GM20431 (cell line): Measurements from ENCODE around the gene NAV2.

Experiments
- in situ Hi-C: fragments of 300-500 bp; cut with MseI, MboI; formaldehyde crosslinking; loops from one replicate; pipeline ENCODE4 v1.15.0; 2020; ENCODE audit warnings: low sequenced_read_pairs; ENCODE audit not compliant: unreplicated experiment

Gene NAV2

DNA sequence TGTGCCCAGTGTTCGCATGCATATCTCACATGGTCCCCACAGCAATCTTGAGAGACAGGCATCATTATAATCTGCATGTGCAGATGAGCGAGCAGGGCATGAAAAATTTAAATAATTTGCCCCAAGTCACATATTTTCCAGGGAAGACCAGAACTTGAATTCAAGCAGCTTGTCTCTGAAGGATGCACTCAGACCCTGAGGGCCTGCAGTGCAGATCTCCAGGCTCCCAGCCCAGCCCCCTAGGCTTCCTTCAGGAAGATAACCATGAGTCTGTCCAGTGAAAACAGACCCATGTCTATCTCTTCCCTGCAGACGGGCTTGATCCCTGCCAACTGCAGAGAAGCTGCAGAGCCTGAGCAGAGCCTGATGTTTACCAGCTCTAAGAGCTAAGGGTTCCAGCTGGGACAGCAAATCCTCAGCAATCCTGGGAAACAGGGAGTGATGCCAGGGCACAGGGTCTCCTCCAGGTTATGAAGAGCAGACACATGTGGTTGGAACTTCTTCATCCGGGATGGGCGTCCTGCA, 55.1 kb downstream of the NAV2 start:
- in situ Hi-C loops = no loop called here

DNA sequence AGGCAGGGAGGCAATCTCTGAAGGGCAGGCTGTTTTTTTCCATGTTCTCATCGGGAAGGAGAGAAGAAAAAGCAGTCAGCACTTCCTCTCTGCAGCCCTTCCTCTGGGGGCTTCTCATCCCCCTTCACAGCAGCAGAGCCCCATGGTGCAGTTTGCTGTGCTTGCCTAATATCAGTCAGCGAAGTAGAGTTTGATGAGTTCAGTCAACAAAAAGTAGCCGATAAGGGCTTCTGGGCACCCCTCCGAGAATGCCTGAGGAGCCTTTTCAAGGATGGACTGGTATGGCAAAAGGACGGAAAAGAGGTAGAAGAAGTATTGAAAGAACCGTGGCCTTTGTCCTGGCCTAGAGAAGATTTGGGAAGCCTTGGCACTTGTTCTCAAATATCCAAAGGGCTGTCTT, 55.6 kb downstream of the NAV2 start:
- in situ Hi-C loops = no loop called here

DNA sequence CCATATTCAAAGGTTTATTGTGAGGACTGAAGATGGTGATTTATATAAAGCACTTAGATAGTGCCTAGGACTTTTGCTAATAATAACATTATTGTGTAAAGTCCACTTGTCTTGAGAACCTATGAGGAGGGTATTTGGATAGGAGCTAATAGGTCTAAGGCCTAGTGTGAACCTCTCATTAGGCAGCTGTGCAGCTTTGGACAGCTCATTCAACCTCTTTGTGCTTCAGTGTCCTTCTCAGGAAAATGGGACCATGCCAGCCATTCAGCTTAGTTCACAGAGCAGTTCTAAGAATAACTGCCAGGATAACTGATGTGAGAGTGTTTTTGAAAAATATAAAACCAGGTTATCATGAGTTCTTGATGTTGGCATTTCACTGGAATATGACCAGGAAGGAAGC, 56.2 kb downstream of the NAV2 start:
- in situ Hi-C loops = no loop called here

DNA sequence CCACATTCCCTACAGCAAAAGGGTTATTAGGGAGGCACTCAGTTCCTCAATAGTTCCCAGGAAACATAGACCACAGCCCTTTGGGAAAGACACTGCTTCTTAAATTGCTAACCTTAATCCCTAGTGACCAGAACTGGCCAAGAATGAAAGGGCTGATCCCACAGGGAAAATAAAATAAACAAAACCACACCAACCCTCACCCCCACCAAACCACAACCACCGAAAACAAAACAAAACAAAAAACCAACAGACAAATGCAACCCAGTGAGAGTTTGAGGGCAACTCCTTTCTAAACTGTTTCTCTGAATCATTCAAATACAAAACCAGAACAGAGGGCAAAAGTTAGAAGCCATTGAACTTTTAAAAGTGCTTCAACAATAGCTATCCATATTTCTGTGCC, 57.2 kb downstream of the NAV2 start:
- in situ Hi-C loops = no loop called here

DNA sequence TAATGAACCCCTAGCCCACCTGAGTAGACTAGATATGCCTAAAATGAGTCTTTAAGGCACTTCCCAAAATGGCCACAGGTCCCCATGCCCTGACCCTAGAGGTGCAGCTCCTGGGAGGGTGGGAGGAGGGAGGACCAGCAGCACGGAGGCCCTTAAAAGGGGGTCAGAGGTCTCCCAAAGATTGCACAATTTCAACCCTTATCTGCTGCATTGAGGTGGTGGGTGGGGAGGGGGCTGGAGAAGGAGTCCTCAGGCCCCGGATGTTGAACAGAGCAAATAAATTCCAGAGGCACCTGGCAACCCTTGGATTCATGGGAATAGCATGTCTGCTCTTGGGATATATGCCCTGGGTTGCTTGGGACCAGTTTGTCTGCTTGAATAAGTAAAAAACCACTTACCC, 57.6 kb downstream of the NAV2 start:
- in situ Hi-C loops = no loop called here

DNA sequence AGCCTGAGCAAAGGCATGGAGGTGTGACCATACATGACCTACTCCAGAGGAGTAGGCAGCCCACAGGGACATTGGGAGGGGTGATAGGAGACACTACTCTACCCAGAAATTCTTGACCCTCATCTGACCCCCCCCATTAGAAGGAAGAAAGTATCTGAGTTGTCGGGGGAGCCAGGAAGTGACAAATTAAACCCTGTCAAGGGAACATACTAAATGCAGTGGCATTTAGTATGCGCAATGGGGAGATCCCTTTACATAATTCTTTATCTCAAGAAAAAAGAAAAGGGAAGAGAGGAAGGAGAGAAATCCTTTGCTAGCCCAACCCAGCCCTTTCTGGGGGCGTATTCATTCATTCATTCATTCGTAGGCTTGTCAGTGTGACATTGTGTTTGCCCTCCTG, 58.8 kb downstream of the NAV2 start:
- in situ Hi-C loops = no loop called here

DNA sequence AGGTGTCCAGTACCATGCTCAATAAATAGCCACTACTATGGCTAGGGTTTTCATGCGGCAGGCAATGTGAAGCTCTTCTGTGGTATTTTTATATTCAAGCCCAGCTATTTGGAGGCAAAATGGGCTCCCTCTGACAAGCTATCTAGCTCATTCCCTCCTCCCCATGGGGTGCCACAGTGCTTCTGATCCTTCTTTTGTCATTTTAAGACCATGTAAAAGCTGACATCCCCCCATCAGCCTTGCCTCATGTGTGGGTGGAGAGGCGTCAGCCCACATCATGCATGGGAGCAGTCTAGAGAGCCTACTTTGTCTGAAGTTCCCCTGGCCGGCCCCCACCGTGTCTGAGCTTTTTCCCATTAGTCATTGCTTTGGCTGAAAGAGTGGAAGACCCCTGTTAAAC, 59.8 kb downstream of the NAV2 start:
- in situ Hi-C loops = no loop called here

DNA sequence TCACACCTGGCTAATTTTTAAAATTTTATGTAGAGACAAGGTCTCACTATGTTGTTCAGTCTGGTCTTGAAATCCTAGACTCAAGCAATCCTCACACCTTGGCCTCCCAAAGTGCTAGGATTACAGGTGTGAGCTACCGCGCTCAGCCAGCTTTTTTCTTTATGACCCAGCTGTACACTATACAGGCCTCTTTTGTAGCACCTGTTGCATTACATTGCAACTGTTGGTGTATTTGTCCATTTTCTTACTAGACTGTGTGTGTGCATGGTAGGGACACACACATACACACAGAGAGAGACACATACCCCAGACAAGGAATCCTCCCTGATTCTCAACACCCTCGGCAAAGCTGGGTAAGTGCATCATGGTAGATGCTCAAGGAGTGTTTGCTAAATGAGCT, 61.7 kb downstream of the NAV2 start:
- in situ Hi-C loops = no loop called here

DNA sequence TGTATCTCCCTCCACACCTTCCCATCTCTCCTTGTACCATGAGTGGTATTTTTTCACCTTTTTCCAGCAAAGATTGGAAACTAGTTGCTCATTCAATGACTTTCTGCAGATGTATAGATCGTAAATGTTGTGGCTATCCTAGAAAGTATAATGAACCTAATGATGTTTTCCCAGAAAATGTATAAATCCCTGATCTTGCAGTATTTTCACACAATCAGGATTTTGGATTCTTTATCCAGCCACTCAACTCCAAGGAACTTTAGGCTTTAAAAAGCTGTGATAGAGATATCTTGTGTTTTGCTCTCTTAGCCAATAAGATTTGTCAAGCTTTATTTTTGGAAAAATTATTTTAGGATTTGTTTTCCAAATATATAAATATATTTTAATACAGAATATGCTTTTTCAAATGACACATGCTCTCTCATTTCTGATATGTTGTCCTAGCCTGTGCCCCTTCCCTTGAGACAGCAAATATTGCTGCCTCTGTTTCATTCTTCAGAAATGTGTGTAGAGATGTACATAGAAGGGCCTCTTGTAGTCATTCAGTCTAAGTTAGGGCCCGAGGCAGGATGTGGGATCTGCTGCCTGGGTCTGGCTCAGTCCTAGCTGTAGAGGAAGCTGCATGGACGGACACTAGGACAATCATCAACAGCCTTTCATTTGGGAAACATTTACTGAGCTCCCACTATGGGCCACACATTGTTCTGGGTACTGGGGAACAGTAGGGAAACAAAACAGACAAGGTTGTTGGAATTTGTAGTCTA, 62.4 kb downstream of the NAV2 start:
- in situ Hi-C loops = no loop called here

DNA sequence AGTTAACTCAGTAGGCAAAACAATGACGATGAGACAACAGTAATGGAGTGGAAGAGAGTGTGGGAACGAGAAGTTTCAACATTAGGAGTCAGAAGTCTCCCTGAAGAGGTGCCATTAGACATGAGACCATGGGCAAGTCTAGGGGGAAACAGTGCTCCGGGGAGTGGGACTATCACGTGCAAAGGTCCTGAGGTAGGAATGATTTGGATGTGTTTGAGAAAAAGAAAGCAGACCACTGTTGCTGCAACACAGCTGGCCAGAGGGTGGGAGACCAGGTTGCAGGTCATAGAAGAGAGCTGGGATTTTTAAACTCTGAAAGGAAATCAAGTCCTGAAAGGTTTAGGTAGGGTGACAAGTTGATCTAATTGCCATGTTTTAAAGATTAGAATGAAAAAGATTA, 63.0 kb downstream of the NAV2 start:
- in situ Hi-C loops = no loop called here

DNA sequence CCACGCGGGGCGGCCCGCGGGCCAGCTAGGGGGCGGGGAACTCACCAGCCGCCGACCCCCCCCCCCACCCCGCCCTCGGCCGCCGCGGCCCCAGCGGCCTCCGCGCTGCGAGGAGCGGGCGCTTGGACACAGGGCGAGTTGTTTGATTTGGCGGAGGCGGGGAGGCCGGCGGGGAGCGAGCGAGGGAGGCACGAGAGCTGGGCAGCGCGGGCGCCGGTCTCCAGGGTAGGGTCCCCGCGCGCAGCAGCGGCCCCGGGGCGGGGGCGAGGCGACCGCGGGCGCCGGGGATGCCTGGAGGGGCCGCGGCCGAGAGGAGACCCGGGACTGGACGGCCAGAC, 64.4 kb downstream of the NAV2 start:
- in situ Hi-C loops = no loop called here

DNA sequence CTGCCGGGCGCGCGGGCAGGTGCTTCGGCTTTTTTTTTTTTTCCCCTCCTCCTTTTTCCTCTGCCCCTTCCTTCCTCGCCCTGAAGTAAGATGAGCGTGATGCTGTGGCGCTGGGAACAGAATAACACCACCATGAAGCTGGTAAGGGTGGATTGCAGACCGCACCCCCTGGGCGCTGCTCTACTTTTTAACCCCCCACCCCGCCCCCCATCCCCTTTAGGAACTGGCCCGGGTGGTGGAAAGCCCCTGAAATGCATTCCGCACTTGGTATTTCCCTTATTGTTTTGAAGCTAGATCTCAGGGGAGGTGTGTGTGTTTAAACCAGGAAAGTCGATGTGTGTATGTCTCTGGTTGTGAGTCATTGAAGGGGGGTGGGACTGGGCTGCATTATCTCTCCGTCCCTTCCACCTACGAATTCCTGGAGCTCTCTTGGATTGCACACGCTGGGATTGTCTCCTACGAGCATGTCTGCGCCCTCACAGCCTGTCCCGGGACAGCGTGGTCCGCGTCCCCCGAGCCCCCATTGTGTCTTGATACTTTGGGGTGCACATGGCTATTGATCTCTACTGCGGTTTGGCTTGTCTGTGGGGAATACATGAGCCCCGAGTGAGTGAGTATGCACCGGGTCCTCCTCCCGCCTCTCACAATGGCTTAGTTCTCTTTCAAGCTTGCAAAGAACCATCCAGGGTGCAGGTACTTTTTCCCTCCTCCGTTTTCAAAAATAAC, 64.9 kb downstream of the NAV2 start:
- in situ Hi-C loops = no loop called here

DNA sequence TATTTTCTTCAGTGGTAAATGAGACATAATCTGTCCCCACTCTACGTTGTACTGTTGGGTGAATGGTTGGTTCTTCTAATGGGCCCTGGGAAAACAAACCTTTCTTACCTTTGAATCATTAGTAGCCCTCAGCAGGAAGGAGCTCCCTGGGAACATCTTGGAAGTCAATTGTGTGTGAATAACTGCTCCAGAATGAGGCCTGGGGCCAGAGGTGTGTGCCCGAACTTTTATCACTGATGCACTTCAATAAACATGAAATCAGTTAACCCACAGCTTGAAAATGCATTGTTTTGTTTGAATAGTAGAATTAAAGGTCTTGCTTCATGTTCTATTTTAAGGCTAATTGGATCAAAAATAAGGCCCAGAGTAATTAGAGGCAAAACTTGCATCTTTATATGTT, 67.1 kb downstream of the NAV2 start:
- in situ Hi-C loops = no loop called here

DNA sequence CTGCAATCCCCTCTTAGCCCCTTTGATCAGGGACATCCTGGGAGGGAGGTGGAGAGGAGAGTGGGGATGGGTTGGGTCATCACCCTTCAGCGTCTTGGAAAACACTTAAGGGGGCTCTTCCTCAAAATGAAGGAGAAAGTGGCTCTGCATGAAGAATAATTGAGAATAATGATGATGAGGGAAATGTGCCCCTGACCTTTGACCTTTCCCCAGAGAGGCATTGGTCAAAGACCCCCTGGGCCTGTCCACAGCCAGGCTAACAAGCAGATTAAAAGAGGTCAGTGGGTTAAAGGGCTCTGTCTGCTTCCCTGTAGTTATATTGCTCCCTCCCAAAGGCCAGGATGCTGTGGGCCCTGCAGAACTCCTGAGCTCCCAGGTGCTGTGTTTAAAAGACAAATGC, 68.7 kb downstream of the NAV2 start:
- in situ Hi-C loops = no loop called here

DNA sequence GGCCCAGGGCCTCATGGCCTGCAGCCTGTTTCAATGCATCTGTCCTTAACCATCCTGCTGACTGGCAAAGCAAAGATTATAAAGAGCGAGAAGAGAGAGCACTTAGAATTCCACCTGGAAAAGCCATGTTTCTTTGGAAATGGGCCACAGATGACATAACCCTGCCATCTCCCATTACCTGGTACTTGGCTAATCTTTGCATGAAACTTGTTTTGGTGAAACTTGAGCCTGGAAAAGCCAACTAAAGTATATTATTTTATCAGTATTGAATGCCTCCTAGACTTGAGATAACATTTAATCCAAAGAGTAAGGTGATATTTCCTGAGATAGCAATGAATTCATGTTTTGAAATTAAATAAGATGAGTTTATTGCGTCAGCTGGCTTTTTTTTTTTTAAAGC, 72.6 kb downstream of the NAV2 start:
- in situ Hi-C loops = no loop called here

DNA sequence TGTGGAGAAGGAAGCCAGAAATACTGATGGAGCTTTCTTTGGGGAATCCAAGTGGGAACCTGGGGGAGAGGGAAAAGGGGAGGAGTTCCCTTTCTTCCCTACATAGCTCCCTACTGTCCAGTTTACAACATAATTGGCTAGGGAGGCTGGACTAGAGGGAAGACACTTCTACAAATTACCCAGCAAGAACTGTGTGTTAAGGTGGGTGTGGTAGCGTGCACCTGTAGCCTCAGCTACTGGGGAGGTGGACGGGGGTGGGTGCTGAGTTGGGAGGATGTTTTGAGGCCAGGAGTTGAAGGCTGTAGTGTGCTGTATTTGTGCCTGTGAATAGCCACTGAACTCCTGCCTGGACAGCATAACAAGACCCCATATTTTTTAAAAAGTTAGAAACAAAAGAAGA, 74.0 kb downstream of the NAV2 start:
- in situ Hi-C loops = no loop called here

DNA sequence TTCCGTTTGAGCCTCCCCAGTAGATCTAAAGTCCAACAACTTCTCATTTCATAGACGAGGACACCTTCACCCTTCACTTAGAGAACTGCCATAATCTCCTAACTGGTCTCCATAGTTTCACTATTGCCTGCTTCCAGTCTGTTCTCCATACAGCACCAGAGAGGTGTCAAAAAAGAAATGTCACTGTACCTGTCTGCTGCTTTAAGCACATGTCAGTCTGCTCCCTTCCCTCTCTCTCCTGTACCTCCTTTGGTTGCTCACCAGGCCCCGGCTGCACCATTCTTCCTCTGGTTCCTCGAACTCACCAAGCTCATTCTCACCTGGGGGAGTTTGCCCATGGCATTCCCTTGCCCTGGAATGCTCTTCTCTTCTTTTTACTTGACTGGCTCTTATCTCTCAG, 75.8 kb downstream of the NAV2 start:
- in situ Hi-C loops = no loop called here

DNA sequence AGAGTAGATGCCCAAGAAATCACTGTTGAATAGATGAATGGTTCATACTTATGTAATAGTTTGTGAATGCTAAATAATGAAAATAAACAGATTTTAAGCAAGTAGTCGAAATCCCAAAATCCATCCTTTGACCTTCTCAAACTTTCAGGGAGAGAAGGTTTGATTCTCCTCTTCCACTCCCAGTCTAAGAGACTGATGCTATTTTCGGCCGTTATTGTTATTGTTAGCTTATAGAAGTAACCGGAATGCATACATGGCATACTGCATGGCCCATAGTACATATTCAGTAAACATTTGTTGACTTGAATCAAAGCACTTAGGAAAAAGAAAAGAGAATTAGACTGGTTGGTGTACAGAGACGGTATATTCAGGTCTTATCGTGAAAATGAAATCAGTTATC, 76.6 kb downstream of the NAV2 start:
- in situ Hi-C loops = no loop called here

DNA sequence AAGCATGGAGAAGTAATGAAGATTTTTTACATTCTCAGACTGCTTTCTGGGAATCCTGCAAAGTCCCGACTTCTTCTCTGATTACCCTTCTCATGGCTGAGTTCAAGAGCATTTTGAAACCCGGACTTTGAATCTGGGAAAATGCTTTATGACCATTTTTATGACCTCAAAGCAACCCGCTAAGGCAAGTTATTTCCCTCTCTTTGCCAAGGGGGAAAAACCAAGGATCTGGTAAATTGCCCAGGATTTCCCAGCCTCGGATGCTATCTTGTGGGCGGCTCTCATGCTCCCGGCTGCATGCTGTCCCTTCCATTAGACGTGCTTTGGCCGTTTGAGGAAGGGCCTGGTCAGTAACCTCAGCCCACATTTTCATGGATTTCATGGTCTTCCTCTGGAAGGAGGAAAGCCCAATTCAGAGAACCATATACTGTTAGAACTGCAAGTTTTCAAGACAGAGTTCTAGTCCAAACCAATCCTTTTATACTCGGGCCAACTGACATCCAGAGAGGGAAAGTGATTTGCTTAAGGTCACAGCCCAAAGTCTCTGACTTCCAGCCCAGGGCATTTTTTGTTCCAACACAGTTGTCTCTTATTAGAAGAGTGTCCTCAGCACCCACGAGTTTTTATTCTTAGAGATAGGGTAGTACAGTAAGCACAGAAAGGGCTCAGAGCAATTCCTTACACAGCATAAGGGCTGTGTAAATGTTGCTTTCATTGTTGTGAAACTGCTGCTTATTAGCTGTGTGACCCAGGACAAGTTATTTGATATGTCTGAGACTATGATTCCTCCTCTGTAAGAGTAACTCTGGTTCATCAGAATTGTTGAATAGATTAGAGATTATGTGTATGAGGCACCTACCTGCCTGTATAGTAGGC, 77.4 kb downstream of the NAV2 start:
- in situ Hi-C loops = no loop called here

DNA sequence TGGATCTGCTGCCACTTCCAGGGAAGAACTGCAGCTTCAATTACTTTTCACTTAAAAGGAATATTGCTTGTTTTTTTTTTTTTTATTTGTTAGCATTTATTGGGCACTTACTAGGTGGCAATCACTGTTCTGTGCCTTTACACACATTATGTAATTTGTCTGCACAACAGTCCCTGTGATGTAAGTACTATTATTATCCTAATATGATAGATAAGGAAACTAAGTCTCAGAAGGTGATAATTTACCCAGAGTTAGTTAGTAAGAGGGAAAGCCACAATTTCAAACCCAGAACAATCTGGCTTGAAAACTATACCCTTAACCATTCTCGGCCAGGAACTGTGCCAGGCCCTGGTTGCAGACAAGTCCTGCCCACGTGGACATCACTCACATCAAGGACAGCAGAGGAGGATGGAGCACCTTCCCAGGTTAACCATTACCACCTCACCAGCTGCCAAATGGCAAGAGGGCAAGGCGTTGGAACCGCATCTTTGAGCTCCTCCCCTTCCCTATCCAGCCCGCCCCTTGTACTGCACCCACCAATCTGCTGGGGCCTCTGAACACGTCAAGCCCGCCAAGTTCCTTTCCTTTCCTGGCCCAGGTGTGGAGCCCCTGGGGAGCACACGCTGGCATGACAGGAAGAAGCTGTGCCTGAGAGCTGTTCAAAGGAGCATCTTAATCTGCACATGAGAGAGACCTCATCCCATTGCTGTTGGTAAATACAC, 78.4 kb downstream of the NAV2 start:
- in situ Hi-C loops = no loop called here
